HG03558 (cell line): ENCODE measurements around the gene DKKL1.

Experiments used
- ATAC-seq: cut with Tn5 transposase; IDR thresholded peaks from one replicate; pipeline ENCODE4 v1.9.1; 2021; ENCODE audit warnings: moderate number of reproducible peaks; ENCODE audit not compliant: unreplicated experiment; ENCODE audit errors: extremely low read depth

DKKL1 gene

DNA sequence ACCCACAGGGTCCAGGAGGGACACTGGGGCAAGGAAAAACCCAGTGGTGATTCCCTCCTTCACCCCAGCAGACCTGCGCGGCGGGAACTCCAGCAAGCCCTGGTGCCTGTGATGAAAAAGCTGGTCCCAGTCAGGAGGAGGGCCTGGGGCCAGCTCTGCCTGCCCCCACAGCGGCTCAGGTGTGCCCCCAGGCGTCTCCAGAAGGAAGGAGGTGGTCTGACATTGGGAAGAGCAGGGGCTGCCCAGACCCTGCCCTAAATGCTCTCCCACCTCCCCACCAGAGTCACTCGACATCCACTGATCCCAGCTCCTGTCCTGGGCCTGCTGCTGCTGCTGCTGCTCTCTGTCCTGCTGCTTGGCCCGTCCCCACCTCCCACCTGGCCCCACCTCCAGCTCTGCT, 53.4 kb downstream of the DKKL1 start:
- ATAC-seq = no peak

- ATAC-seq = no peak
Measured at GRCh38 chr19:49418511-49418910, 54.8 kb downstream of the DKKL1 start.

- no peak for ATAC-seq
Measured at GRCh38 chr19:49419173-49419572, 55.5 kb downstream of the DKKL1 start.

DNA sequence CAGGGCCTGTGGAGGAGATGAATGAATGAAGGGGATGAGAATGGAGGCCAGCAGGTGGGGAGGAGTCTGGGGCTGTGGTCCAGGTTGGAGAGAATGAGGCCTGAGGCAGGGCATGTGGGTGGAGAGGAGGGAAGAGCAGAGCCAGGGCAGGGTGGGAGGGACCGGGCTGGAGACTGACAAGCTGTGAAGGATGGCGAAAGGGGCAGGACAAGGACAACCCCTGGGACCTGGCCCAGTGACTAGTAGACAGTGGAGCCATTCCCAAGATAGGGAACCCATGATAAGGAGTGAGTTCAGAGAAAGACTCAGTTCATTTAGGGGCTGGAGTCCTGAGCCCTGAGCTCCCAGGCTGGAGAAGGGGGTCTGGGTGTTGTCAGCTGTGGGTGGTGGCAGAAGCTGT, 56.5 kb downstream of the DKKL1 start:
- ATAC-seq = no peak

DNA sequence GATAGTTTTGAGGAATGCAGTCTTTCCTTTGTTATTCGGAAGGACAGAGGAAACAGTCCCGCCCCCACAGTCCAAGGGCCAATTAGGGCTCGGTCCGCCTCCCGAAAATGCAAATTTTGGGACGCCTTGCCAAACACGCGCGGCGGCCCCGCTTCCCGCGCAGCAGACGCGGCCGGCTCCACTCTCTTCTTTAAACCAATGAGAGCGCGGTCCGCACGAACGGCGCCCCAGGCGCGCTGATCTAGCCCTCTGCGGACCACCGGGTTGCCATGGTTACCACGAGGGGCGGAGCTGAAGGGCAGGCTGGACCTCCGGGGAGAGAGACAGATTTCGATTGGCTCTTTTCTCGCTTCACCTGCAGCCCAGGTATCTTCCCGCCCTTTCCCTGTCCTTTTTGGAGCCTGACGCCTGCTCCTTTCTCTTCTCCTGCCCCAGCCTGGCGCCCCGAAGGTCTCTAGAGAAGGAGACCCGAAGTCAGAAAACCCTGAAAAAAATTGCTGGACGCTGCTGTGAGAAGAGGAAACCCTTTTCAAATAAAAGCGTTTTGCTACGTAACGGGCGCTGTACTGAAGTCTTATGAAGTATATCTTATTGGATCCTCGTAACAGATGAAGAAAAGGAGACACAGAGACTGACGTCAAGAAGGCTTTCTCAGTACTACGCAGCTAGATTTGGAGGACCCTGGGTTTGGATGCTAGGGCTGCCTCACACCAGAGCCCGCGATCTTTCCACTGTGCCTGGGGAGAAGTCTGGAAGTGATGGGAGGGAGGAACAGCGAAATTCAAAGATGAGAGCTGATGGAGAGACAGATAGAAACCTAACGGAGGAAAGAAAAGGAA, 57.6 kb downstream of the DKKL1 start:
- no peak for ATAC-seq

GRCh38 chr19:49421878-49422202, 58.2 kb downstream of the DKKL1 start:
- ATAC-seq = no peak

- ATAC-seq = no peak
Measured at GRCh38 chr19:49422407-49423070, 58.9 kb downstream of the DKKL1 start.

- no peak for ATAC-seq
Measured at GRCh38 chr19:49423071-49423984, 59.7 kb downstream of the DKKL1 start, which contains the start of gene PTH2. Gene PTH2 (minus strand): TSS chr19:49423441. CDS start chr19:49423339, 102 bp downstream.

GRCh38 chr19:49423985-49424303, 60.3 kb downstream of the DKKL1 start:
- ATAC-seq = no peak
